ENCODE measurements around the gene PTN.
A peak's percentile ranks its signal among the peaks of the same experiment; 100 is the strongest.
"Not testable (repeated sequence)": the region's sequence is repeated elsewhere in the genome, so short reads cannot be mapped to it uniquely, and the experiment has no call there.

The PTN gene

DNA sequence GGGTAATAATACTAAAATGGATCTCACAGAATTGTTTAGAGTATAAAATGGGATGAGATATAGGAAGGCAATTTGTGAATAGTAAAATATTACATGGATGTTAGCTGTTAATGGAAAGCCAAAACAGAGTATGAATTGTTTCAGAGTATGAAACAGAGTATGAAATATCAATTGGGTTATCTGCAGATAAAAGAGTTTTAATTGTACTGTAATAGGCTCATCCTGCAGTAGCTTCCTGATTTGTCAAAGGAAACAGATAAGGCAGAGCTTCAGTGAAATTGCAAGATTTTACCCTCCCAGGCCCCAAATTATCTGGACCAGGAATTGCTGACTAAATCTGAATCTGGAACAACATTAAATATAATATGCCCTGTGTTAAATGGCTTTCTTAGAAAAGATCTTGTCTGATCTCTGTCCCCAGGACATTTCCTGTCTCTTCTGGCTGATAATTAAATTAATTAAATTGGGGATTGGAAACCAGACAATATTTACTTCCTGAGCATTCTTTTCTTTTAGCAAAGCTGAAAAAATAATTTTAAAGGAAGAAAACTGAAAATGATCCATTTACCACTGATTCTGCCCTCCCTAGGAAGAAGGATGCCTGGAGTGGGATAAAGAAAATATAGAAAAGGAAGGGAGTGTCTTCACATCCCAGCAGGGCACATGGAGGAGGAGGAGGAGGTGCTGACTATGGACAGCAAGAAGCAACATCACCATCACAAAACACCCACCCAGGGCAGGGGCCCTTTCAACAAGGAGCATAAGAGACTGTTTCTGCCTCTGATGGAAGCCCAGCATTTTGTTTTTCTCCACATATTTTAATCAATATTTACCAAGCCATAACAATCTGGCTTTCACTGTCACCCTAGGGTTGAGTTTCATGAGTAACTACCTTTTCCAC is 18.5 kb downstream of the PTN start:
- DNase-seq (ENCODE audit: low spot score), result no peak

- DNase-seq (ENCODE audit: low spot score), result peak; percentile 14
Measured at GRCh38 chr7:137316648-137317353, 26.7 kb downstream of the PTN start.

GRCh38 chr7:137313201-137313600 is 30.3 kb downstream of the PTN start:
- DNase-seq (ENCODE audit: low spot score), result no peak

DNA sequence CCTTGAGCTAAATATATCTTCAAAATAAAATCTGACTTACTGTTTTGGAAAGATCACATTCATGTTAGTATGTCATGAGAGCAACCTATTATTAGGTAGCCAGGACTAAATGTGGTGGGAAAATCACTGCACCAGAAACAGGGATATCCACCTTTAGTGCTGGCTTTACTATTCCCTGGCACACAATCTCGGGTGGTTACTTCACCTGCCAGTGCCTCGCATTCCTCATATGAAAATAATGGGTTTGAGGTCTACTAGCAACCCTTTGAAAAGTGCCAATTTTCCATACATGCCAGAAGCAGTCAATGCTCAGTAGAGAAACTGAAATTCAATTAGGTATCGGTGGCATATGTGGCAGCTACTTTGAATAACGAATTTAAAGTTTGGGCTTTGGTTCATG is 36.8 kb downstream of the PTN start:
- DNase-seq (ENCODE audit: low spot score), result no peak

DNA sequence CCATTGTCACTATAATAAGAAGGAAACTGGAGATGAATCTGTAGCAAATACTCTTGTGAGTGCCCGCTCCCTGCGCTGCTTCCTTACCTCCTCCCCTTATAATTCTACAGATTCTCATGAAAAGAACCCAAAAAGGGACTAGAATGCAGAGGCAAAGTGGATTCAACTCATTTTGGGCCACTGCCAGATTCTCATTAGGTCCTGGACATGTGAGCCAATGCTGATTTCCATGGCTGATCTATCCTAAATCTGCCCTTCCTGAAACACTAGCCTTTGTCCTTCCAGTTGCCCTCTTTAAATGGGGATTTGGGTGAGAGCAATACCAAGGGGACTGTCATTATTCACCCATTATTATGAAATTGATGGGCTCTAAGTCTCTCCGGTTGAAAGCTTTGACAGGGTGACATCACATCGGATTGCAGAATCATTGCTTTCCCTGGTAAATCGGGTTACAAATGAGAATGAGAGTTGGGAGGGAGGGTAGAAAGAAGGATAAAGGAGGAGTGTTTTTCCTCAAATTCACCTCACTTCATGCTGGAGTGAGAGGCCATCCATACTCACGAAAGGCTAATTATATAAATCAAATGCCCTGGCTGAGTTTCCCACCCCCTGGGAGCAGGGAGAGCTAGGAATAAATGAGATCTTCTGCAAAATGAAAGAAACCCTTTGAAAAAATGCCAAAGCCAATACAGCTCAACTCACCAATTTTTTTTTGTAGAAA is 37.5 kb downstream of the PTN start:
- no peak for DNase-seq (ENCODE audit: low spot score)

DNA sequence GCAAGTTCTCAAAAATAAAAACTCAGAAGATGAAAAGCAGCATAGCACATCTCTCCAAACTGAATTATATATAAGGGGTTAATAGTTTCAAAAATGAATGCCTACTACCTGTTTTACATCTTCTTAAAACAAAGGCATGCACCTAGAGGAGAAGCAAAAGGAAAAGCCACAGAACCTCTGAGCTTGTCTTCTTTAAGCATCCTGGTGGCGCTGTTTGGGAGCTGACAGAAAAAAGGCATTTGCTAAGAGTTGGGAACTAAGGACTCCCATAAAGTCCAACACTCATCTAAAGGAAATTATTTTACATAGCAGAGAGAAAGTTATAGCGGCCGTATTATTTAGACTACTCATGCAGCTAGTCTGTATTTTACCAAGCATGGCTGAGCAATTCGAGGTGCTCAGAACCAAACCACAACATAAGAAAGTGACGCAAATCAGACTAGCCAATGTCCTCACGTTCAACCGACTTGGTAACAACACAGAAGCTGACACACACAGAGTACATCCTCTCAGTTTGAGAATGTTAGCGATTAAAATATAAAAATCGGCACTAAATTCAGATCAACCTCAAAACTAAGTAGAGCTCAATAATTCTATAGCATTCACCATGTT is 38.8 kb downstream of the PTN start:
- no peak for DNase-seq (ENCODE audit: low spot score)

GRCh38 chr7:137304165-137304564 is 39.4 kb downstream of the PTN start:
- no peak for DNase-seq (ENCODE audit: low spot score)

- DNase-seq (ENCODE audit: low spot score), result no peak
Measured at GRCh38 chr7:137302081-137302480, 41.5 kb downstream of the PTN start.

DNA sequence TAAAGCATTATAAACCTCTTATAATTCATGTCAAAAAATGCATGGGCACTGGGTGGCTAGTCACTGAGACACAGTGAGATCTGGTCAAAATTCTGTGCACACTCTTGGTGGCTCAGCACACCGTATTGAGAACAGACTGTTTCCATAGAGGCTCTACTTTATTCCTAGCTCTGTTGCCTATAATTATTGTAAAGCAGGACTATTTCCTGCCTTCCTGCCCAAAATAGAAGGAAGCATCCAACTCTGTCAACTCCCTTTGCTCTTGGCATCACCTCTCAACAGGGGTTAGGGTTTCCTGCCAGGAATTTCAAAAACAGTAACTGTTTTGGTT is 45.1 kb downstream of the PTN start:
- no peak for DNase-seq (ENCODE audit: low spot score)

- DNase-seq (ENCODE audit: low spot score), result no peak
Measured at GRCh38 chr7:137297551-137298463, 45.7 kb downstream of the PTN start.

- DNase-seq (ENCODE audit: low spot score), result no peak
Measured at GRCh38 chr7:137296576-137296975, 47.0 kb downstream of the PTN start.

- DNase-seq (ENCODE audit: low spot score), result no peak
Measured at GRCh38 chr7:137295739-137296324, 47.7 kb downstream of the PTN start.

DNA sequence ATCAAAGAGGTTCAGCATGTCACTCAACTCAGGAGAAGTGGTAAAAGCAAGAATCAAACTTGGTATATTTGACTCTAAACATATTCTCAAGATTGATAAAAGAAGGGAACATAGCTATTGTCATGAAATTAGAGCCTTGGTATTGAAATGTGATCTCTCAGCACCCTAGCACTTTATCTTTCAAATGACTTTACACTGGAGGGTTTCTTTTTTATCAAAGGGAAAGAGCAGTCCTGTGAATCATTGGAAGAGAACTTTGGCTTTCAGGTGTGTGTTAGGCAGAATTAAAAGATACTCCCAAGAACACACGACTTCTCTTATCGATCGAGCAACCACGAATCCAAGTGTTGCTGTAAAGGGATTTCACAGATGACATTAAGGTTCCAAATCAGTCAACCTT is 54.4 kb downstream of the PTN start:
- no peak for DNase-seq (ENCODE audit: low spot score)

GRCh38 chr7:137287651-137288258 is 55.8 kb downstream of the PTN start:
- peak; percentile 42 for DNase-seq (ENCODE audit: low spot score)

GRCh38 chr7:137283153-137283552 is 60.4 kb downstream of the PTN start:
- DNase-seq (ENCODE audit: low spot score), result no peak

- DNase-seq (ENCODE audit: low spot score), result no peak
Measured at GRCh38 chr7:137282043-137282442, 61.5 kb downstream of the PTN start.

- no peak for DNase-seq (ENCODE audit: low spot score)
Measured at GRCh38 chr7:137276189-137276588, 67.3 kb downstream of the PTN start.

DNA sequence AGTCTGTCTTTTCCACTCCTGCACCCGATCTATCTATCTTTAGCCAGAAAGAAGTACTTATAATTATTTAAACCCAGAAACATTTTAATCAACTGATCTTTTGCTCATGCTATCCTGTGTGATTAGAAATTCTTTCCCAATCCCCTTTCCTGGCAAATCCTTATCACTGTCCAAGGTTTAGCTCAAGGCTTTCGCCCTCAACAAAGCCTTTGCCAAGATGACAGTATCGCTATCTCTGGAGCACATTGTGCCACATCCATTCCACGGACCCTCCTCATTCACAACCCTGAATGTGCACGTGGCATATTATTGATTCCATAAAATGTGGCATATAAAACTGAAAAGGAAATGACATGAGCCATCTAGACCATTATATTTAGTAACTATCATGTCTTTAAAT is 71.3 kb downstream of the PTN start:
- DNase-seq (ENCODE audit: low spot score), result no peak

DNA sequence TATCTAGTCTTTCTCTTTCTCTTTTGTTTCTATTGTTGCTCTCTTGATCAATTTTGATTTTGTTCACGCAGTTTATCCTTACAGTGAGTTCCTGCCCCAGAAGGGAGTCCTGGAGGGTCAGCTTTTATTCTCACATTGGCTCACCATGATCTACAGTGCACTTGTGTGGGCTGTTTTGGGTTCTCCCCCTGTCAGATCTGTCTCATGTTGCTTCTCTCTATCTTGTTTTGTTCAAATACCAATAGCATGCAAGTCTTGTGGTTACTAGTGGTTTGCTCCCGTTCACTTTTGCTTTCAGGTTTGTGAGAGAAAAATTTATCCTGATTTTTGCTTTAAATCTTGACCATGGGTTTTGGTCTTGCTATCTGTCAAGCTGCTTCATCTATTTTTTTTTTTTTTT is 74.3 kb downstream of the PTN start:
- no peak for DNase-seq (ENCODE audit: low spot score)

- not testable (repeated sequence) for DNase-seq (ENCODE audit: low spot score)
Measured at GRCh38 chr7:137268001-137268865, 75.3 kb downstream of the PTN start.

Data from RKO (cell line).